K562 treated with DMSO at 1 percent for 4 hours (cell line): Measurements from ENCODE around the gene NXNL1. TPM values are rescaled to one million over a fixed set of nuclear protein-coding genes. Genes with fewer than 3 reads are reported as not detected.

Source experiments
- total RNA-seq: library from RNA; unstranded; fragments of 300-600 nt; gene quantifications from 2 replicates; pipeline ENCODE4 v1.2.3, GENCODE V29; 2022; ENCODE audit not compliant: insufficient read depth

Gene NXNL1, protein sequence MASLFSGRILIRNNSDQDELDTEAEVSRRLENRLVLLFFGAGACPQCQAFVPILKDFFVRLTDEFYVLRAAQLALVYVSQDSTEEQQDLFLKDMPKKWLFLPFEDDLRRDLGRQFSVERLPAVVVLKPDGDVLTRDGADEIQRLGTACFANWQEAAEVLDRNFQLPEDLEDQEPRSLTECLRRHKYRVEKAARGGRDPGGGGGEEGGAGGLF
- total RNA-seq = not detected in 2 replicates

DNA sequence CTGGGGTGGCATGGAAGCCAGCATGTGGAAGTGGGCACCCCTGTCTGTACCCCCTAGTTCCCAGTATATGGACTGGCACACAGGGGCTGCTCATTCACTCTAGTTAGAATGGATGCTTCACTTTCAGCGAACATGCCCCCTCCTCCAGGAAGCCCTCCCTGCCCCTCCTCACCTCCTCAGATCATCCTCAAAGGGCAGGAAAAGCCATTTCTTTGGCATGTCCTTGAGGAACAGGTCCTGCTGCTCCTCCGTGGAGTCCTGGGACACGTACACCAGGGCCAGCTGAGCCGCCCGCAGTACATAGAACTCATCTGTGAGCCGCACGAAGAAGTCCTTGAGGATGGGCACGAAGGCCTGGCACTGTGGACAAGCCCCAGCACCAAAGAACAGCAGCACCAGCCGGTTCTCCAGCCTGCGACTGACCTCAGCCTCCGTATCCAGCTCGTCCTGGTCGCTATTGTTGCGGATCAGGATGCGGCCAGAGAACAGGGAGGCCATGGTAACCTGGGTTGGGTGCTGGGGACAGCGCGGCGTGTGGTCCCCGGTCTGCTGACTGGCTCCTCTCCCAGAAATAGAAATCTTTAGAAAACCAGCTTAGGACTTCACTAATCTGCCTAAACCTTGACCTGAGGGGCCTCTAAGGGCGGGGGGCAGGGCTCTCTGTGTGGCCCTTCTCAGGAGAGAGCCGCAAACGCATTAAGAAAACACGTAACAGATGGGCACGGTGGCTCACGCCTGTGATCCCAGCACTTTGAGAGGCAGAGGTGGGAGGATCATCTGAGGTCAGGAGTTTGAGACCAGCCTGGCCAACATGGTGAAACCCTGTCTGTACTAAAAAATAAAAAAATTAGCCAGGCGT lies at the start of gene NXNL1:
Gene NXNL1, minus strand, starts transcription at position 555 of the 859 bp plus-strand sequence. Its CDS starts 57 bp downstream, at position 498.

DNA sequence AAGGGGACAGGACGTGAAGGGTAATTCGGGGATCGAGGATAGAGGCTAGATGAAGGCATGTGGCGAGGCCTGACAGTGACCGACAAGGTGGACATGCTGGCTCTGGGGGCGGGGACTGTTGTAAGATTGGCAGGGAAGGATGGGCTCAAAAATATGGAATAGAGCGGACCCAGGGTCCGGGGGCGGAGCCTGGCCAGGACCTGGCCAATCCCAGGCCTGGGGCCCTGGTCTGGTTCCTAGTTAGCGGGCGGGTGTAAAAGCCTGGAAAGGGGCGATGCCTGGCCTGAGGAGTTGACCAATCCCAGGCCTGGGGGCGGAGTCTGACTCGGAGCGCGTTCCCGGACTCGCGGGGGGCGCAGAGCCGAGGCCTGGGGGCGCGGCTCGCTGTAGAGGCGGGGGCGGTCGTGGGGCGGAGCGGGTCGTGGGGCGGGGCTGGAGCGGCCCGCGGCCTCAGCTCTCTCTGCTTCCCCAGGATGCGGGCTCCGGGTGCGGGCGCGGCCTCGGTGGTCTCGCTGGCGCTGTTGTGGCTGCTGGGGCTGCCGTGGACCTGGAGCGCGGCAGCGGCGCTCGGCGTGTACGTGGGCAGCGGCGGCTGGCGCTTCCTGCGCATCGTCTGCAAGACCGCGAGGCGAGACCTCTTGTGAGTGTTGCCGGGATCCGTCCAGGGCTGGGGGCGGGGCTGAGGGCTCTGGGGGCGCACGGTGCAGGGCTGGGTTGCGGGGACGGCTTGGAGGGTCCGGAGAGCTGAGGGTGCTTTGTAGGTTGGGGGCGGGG lies 9.5 kb upstream of the NXNL1 start, which contains the start of gene SLC27A1:
Gene SLC27A1, plus strand, starts transcription at position 457 of the 774 bp plus-strand sequence. Its CDS starts 17 bp downstream, at position 474.

DNA sequence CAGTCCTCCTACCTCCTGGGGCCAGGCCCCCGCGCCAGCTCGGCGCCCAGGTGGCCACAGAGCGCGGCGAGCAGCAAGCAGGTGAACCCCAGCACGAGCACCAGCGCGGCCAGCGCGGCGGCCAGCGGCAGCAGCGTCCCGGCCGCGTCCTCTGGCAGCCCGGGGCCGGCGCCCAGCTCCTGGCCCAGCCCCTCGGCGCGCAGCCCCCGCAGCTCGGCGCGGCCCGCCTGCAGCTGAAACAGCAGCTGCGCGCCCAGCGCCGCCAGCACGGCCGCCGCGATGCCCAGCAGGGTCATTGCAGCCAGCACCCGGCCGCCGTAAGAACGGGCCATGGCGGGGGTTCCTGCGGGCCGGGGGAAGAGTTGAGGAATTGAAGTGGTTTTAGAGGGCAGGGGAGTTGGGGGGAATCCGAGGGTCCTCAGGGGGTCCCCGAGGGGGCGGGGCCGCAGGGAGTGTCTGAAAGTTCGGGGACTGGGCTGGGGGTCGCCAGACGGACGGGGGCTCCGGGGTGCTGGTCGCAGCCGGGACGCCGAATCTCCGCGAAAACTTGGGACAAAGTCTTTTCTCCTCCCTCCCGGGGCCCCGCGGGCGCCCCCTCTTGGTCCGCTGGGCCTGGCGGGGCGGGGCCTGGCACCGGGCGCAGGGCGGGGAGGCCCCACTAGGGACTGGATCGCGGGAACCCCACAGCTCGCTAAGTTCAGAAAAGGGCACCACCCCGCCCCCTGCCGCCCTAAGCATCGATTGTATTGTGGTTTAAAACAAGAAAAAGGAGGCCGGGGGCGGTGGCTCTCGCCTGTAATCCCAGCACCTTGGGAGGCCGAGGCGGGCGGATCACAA lies 12.4 kb downstream of the NXNL1 start, which contains the start of gene TMEM221:
Gene TMEM221, minus strand, starts transcription at position 538 of the 837 bp plus-strand sequence. Its CDS starts 206 bp downstream, at position 332.

DNA sequence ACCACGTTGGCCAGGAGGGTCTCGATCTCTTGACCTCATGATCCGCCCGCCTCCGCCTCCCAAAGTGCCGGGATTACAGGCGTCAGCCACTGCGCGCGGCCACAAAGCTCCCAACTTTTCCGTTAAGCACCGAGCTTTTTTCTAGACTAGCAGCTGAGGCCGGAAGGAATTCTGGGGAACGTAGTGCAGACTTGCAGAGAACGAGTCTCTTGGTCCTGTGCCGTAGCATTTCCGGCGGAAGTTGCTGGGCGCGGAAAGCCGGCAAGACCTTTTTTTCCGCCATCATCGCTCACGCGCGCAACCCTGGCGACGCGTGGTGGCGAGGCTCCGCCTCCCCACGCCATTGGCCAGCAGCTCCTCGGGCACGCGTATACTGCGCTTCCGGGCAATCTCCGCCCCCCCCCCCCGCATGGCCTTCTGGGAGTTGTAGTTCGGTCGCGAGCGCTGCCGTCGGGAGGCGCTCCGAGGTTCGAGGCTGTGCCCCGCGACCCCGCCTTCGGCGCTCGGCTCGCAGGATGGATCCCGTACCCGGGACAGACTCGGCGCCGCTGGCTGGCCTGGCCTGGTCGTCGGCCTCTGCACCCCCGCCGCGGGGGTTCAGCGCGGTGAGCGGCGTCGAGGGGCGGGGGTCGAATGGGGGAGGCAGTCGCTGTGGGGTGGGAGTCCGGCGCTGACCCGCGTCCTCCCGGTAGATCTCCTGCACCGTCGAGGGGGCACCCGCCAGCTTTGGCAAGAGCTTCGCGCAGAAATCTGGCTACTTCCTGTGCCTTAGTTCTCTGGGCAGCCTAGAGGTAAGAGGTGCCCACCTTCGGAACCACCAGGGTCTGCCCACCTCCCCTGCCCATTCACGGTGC lies 40.9 kb downstream of the NXNL1 start, which contains the start of gene MVB12A:
Gene MVB12A, plus strand, starts transcription at position 427 of the 854 bp plus-strand sequence. Its CDS starts 89 bp downstream, at position 516.

Other genes with a start within 250 kb of the NXNL1 start
- 39.2 and 46.9 TPM in 2 replicates for gene USE1, start 245.6 kb downstream of the NXNL1 start, total RNA-seq
- gene OCEL1, start 234.7 kb downstream of the NXNL1 start, total RNA-seq = 60.4 and 70.3 TPM in 2 replicates
- gene NR2F6, start 215.0 kb downstream of the NXNL1 start, total RNA-seq = 129 and 155 TPM in 2 replicates
- gene USHBP1, start 196.2 kb downstream of the NXNL1 start, total RNA-seq = not detected in 2 replicates
- gene BABAM1, start 193.5 kb downstream of the NXNL1 start, total RNA-seq = 90.0 and 120 TPM in 2 replicates
- 2.9 and 4.2 TPM in 2 replicates for gene ANKLE1, start 179.0 kb downstream of the NXNL1 start, total RNA-seq
- gene ABHD8, start 157.5 kb downstream of the NXNL1 start, total RNA-seq = 28.5 and 38.4 TPM in 2 replicates
- gene MRPL34, start 155.1 kb downstream of the NXNL1 start, total RNA-seq = 106 and 115 TPM in 2 replicates
- gene DDA1, start 151.4 kb downstream of the NXNL1 start, total RNA-seq = 48.4 and 62.2 TPM in 2 replicates
- gene ANO8, start 126.1 kb downstream of the NXNL1 start, total RNA-seq = 7.5 and 12.0 TPM in 2 replicates
- gene GTPBP3, start 123.4 kb downstream of the NXNL1 start, total RNA-seq = 58.9 and 72.2 TPM in 2 replicates
- gene PLVAP, start 83.6 kb downstream of the NXNL1 start, total RNA-seq = 1.4 TPM in 1 of 2 replicates, not detected in the other
- 1.3 TPM in 1 of 2 replicates, not detected in the other for gene CCDC194, start 66.7 kb downstream of the NXNL1 start, total RNA-seq
- 559 and 568 TPM in 2 replicates for gene BST2, start 55.3 kb downstream of the NXNL1 start, total RNA-seq
- 75.4 and 81.5 TPM in 2 replicates for gene MVB12A, start 40.9 kb downstream of the NXNL1 start, total RNA-seq
- not detected in 2 replicates for gene TMEM221, start 12.3 kb downstream of the NXNL1 start, total RNA-seq
- gene SLC27A1, start 9.6 kb upstream of the NXNL1 start, total RNA-seq = 2.2 and 3.1 TPM in 2 replicates
- gene PGLS, start 50.7 kb upstream of the NXNL1 start, total RNA-seq = 171 and 183 TPM in 2 replicates
- 81.7 and 93.7 TPM in 2 replicates for gene COLGALT1, start 94.7 kb upstream of the NXNL1 start, total RNA-seq
- gene UNC13A, start 227.4 kb upstream of the NXNL1 start, total RNA-seq = 0.15 and 0.85 TPM in 2 replicates